ENCODE data around the gene USF3. TPM values are rescaled to one million over a fixed set of nuclear protein-coding genes. Genes with fewer than 3 reads are reported as not detected.

USF3 gene
- total RNA-seq, 1 donor from 2014 or later, result 15.6 TPM

DNA sequence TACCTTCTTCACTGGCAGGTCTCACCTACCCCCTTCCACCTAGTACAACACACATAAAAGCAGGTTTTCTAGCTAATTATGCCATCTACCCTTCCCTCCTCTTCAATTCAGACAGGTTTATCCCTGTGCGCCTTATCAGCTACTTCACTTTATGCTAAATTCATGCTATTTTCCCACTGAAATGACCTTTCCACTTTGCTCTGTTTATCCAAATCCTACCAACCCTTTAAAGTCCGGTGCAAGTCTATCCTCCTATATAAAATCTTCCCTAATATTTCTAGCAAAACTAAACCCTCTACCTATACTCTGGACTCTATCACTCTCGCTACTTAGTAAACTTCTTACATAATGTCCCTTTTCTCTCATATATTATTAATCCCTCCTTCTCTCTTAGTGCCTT is 6.0 kb downstream of the USF3 start:
- Mint-ChIP-seq H3K27me3 (ENCODE audit: low read depth) (no peaks in the 10 kb centered on the region), H3K36me3 (ENCODE audit: low read depth) (peaks cover 17% of the 10 kb centered on the region), H3K4me1 (ENCODE audit: low read depth) (peaks cover 16% of the 10 kb centered on the region), H3K27ac (no peak overlapping the region), H3K9me3 (no peaks in the 10 kb centered on the region), H3K4me3 (ENCODE audit: low read depth) (no peak overlapping the region)
- no peak for DNase-seq (ENCODE audit: low spot score)
- intact Hi-C loops (cut with micrococcal nuclease), result no loop called here

DNA sequence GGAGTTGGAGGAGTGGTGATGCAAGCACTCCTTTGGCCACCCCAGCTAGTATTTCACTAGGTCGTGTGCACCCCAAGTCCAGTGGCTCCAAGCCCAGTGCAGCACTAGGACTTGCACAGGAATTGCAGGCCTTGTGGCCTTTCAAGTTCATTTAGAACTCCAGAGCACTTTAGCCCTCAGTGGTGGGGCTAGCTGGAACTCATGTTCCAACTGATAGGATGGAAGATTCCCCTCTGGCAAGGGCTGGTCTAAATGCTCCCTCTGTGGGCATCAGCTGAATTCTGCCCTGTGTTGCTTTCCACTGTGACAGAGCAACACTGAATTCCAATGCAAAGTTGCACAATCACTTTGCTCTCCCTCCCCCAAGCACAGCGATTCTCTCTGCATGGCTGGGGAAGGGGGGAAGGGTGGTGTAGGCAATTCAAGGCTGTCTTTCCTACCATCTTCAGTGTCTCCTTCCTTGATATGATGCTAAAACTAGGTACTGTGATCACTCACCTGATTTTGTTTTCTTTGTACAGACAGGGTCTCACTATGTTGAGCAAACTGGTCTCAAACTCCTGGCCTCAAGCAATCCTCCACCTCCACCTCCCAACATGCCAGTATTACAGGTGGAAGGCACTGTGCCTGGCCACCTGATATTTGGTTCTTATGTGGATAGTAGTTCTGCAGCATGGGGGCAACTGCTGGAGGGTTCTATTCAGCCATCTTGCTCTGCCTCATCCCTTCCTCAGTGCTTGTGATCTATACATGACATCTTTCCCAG is 10.3 kb downstream of the USF3 start:
- peaks cover 29% of the 10 kb centered on the region for H3K36me3 Mint-ChIP-seq (ENCODE audit: low read depth)
- no peaks in the 10 kb centered on the region for H3K27me3 Mint-ChIP-seq (ENCODE audit: low read depth)
- no peak overlapping the region for H3K27ac Mint-ChIP-seq
- no peaks in the 10 kb centered on the region for H3K4me1 Mint-ChIP-seq (ENCODE audit: low read depth)
- intact Hi-C loops (cut with micrococcal nuclease), result no loop called here
- H3K4me3 Mint-ChIP-seq (ENCODE audit: low read depth), result no peak overlapping the region
- H3K9me3 Mint-ChIP-seq, result peaks cover 23% of the 10 kb centered on the region
- no peak for DNase-seq (ENCODE audit: low spot score)

DNA sequence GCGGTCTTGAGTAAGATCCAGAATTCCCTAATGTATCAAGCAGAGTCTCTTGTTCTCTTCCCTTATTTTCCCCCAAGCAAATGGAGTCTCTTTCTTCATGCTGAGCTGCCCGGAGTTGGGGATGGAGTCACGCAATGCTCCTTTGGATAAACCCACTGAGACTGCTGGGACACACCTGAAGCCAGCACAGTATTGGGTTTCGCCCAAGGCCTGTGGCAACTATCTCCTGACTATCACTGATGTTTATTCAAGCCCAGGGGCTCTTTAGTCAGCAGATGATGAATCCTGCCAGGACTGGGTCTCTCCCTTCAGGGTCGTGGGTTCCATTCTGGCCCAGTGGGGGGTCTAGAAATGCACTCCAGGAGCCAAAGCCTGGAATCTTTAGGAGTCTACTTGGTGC is 11.3 kb downstream of the USF3 start:
- DNase-seq (ENCODE audit: low spot score), result no peak
- peaks cover 29% of the 10 kb centered on the region for H3K36me3 Mint-ChIP-seq (ENCODE audit: low read depth)
- no peak overlapping the region for H3K27ac Mint-ChIP-seq
- H3K9me3 Mint-ChIP-seq, result peaks cover 23% of the 10 kb centered on the region
- H3K4me3 Mint-ChIP-seq (ENCODE audit: low read depth), result no peak overlapping the region
- intact Hi-C loops (cut with micrococcal nuclease), result no loop called here
- H3K27me3 Mint-ChIP-seq (ENCODE audit: low read depth), result no peaks in the 10 kb centered on the region
- no peaks in the 10 kb centered on the region for H3K4me1 Mint-ChIP-seq (ENCODE audit: low read depth)

DNA sequence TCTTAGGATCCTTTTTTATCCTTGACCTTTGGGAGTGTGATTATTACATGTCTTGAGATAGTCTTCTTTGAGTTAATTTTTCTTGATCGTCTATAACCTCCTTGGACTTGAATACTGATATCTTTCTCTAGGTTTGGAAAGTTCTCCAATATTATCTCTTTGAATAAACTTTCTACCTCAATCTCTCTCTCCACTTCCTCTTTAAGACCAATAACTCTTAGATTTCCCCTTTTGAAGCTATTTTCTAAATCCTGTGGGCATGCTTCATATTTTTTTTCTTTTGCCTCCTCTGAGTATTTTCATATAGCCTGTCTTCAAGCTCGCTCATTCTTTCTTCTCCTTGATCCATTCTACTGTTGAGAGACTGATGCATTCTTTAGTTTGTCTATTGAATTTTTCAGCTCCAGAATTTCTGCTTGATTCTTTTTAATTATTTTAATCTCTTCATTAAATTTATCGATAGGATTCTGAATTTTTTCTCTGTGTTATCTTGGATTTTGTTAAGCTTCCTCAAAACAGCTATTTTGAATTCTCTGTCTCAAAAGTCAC is 12.1 kb downstream of the USF3 start:
- Mint-ChIP-seq H3K36me3 (ENCODE audit: low read depth) (peaks cover 29% of the 10 kb centered on the region), H3K4me3 (ENCODE audit: low read depth) (no peak overlapping the region), H3K27me3 (ENCODE audit: low read depth) (no peaks in the 10 kb centered on the region), H3K27ac (no peak overlapping the region), H3K4me1 (ENCODE audit: low read depth) (no peaks in the 10 kb centered on the region), H3K9me3 (peaks cover 23% of the 10 kb centered on the region)
- no peak for DNase-seq (ENCODE audit: low spot score)
- intact Hi-C loops (cut with micrococcal nuclease), result no loop called here

DNA sequence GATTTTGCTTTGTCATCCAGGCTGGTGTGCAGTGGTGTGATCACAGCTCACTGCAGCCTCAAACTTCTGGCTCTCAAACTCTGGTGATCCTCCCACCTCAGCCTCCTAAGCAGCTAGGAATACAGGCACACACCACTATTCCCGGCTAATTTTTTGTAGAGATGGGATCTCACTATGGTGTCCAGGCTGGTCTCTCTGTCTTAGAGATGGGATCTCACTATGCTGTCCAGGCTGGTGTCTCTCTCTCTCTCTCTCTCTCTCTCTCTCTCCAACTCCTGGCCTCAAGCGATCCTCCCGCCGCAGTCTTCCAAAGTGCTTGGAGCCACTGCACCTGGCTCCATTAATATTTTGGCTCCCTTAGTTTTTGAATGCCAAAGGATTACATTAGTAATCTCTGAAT is 17.7 kb downstream of the USF3 start:
- H3K27me3 Mint-ChIP-seq (ENCODE audit: low read depth), result no peaks in the 10 kb centered on the region
- no peak overlapping the region for H3K4me3 Mint-ChIP-seq (ENCODE audit: low read depth)
- H3K36me3 Mint-ChIP-seq (ENCODE audit: low read depth), result peaks cover 23% of the 10 kb centered on the region
- H3K4me1 Mint-ChIP-seq (ENCODE audit: low read depth), result no peaks in the 10 kb centered on the region
- no peak overlapping the region for H3K27ac Mint-ChIP-seq
- intact Hi-C loops (cut with micrococcal nuclease), result no loop called here
- DNase-seq (ENCODE audit: low spot score), result no peak
- peaks cover 8% of the 10 kb centered on the region for H3K9me3 Mint-ChIP-seq

DNA sequence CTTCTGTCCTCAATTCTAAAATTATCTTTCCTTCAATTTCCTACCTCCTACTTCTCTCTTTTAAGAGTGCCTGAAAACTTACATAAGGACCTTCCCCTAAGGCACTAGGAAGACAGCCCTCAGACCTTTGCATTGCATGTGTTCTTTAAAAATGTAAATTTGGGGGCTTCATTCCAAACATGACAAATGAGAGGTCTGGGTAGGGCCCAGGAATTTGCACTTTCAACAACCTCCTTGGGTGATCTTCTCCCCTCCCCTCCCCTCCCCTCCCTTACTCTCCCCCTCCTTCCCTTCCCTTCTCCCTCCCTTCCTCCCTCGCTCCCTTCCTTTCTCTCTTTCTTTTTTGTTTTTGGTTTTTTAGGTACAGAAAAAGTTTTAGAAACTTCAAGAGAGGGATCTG is 18.7 kb downstream of the USF3 start:
- no peaks in the 10 kb centered on the region for H3K27me3 Mint-ChIP-seq (ENCODE audit: low read depth)
- peaks cover 24% of the 10 kb centered on the region for H3K36me3 Mint-ChIP-seq (ENCODE audit: low read depth)

DNA sequence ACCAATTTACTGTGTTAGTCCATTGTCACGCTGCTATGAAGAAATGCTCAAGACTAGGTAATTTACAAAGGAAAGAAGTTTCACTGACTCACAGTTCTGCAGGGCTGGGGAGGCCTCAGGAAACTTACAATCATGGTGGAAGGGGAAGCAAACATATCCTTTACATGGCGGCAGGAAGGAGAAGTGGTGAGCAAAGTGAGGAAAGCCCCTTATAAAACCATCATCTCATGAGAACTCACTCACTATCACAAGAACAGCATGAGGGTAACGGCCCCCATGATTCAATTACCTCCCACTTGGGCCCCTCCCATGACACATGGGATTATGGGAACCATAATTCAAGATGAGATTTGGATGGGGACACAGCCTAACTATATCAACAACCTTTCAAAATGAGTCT is 20.2 kb downstream of the USF3 start:
- no peaks in the 10 kb centered on the region for H3K9me3 Mint-ChIP-seq
- H3K27me3 Mint-ChIP-seq (ENCODE audit: low read depth), result no peaks in the 10 kb centered on the region
- H3K27ac Mint-ChIP-seq, result no peak overlapping the region
- H3K4me3 Mint-ChIP-seq (ENCODE audit: low read depth), result no peak overlapping the region
- no peak for DNase-seq (ENCODE audit: low spot score)
- no peaks in the 10 kb centered on the region for H3K4me1 Mint-ChIP-seq (ENCODE audit: low read depth)
- peaks cover 21% of the 10 kb centered on the region for H3K36me3 Mint-ChIP-seq (ENCODE audit: low read depth)
- intact Hi-C loops (cut with micrococcal nuclease), result no loop called here

More for the DNA sequence above, 18.7 kb downstream of the USF3 start:
- no peaks in the 10 kb centered on the region for H3K4me1 Mint-ChIP-seq (ENCODE audit: low read depth)
- peaks cover 3% of the 10 kb centered on the region for H3K9me3 Mint-ChIP-seq
- no peak for DNase-seq (ENCODE audit: low spot score)
- no peak overlapping the region for H3K4me3 Mint-ChIP-seq (ENCODE audit: low read depth)
- intact Hi-C loops (cut with micrococcal nuclease), result no loop called here
- H3K27ac Mint-ChIP-seq, result no peak overlapping the region

DNA sequence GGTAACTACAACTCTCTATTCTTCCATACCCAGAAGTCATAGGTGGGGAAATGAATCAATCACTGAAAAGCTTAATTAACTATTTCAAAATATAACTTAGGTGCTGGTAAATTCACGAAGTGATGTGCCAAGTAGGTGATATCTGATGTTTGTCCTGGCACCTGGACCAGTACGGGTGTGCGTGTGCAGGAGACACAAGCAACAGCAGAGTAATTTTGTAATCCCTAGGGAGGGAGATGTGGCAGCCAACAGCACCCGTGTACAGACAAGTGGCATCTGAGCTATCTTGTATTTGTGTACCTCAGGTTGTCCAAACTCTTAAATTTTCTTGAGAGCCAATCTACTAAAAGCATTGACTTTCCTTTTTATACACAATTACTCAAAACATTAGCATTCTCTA is 22.8 kb downstream of the USF3 start:
- no peaks in the 10 kb centered on the region for H3K27me3 Mint-ChIP-seq (ENCODE audit: low read depth)
- intact Hi-C loops (cut with micrococcal nuclease), result no loop called here
- no peak overlapping the region for H3K27ac Mint-ChIP-seq
- H3K4me3 Mint-ChIP-seq (ENCODE audit: low read depth), result no peak overlapping the region
- H3K36me3 Mint-ChIP-seq (ENCODE audit: low read depth), result peaks cover 23% of the 10 kb centered on the region
- no peaks in the 10 kb centered on the region for H3K4me1 Mint-ChIP-seq (ENCODE audit: low read depth)
- no peak for DNase-seq (ENCODE audit: low spot score)
- H3K9me3 Mint-ChIP-seq, result no peaks in the 10 kb centered on the region

DNA sequence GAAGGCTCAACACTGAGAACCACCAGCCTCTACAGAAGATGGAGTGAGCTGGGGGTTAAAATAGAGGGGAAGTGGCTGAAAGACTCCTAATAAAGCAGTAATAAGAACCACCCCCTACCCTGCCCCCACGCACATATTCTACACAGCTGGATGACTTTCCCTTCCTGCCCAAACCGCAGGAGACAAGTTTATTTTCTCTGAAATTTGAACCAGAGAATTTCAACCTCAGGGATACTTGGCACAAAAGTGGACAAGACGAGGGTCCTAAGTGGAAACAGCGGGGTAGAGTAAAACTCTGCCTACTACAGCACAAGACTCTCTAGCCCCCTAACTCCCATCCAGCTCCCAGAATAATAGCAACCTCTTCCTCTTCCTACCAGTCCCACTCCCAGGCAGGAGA is 28.4 kb downstream of the USF3 start:
- DNase-seq (ENCODE audit: low spot score), result no peak
- H3K27ac Mint-ChIP-seq, result no peak overlapping the region
- H3K9me3 Mint-ChIP-seq, result no peaks in the 10 kb centered on the region
- intact Hi-C loops (cut with micrococcal nuclease), result no loop called here
- peaks cover 13% of the 10 kb centered on the region for H3K36me3 Mint-ChIP-seq (ENCODE audit: low read depth)
- H3K4me3 Mint-ChIP-seq (ENCODE audit: low read depth), result no peak overlapping the region
- H3K27me3 Mint-ChIP-seq (ENCODE audit: low read depth), result no peaks in the 10 kb centered on the region
- peaks cover 10% of the 10 kb centered on the region for H3K4me1 Mint-ChIP-seq (ENCODE audit: low read depth)

DNA sequence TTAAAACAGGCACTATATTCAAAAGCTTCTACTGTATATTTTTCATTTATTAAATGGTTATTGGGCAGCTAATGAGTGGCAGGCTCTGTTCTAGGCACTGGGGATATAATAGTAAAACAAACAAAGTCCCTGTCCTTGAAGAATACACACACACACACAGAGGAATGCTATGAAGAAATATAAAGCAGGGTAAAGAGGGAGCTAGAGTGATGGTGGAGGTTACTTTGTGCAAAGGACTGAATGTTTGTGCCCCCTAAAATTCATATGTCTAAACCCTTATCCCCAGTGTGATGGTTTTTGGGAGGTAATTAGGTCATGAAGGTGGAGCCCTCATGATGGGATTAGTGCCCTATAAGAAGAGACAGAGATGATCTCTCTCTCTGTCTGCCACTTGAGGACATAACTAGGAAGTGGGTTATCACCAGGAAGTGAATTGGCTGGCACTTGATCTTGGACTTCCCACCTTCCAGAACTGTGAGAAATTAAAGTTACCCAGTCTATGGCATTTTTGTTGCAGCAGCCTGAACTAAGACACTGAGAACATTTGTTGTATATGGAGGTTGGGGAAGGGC is 31.8 kb downstream of the USF3 start:
- H3K27me3 Mint-ChIP-seq (ENCODE audit: low read depth), result no peaks in the 10 kb centered on the region
- H3K9me3 Mint-ChIP-seq, result no peaks in the 10 kb centered on the region
- H3K4me3 Mint-ChIP-seq (ENCODE audit: low read depth), result no peak overlapping the region
- intact Hi-C loops (cut with micrococcal nuclease), result no loop called here
- H3K27ac Mint-ChIP-seq, result no peak overlapping the region
- peaks cover 10% of the 10 kb centered on the region for H3K4me1 Mint-ChIP-seq (ENCODE audit: low read depth)
- H3K36me3 Mint-ChIP-seq (ENCODE audit: low read depth), result peaks cover 27% of the 10 kb centered on the region
- no peak for DNase-seq (ENCODE audit: low spot score)

DNA sequence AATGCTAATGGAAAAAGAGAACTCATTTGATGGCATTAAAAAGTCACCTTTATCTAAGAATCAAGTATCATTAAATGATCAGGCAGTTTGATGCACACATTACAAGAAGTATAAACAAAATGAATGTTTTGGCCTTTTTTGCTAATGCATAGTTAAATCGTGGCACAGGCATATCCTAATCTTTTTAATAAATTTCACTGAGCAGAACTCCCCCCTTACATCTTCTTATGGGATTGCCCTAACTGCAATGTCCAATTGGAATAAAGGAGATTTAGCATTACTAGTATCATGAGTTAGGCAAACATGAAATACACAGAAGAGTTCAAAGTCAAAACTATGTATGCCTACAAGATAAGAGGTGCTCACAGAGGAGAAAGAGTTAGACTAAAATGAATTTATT is 32.7 kb downstream of the USF3 start:
- no peaks in the 10 kb centered on the region for H3K9me3 Mint-ChIP-seq
- DNase-seq (ENCODE audit: low spot score), result no peak
- H3K27me3 Mint-ChIP-seq (ENCODE audit: low read depth), result no peaks in the 10 kb centered on the region
- H3K4me3 Mint-ChIP-seq (ENCODE audit: low read depth), result no peak overlapping the region
- intact Hi-C loops (cut with micrococcal nuclease), result no loop called here
- peaks cover 31% of the 10 kb centered on the region for H3K36me3 Mint-ChIP-seq (ENCODE audit: low read depth)
- no peak overlapping the region for H3K27ac Mint-ChIP-seq
- H3K4me1 Mint-ChIP-seq (ENCODE audit: low read depth), result peaks cover 10% of the 10 kb centered on the region

DNA sequence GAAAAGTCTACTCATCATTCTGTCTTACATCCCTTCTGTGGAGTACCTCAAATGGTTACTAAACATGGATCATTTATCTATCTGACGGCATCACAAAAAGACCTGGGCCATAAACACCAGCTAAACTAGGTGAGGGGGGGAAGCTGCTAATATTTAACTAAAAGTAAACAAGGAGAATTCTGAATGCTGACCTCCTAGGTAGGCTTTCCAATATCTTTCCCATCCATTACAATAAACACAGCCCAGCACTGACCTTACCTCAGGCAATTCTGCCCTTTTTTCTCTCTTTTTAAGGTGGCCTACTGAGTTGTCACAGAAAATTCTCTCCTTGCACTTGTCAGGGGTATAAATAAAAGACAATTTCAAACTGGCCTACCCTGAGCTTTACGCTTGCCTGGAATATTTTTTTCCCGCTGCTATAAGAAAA is 33.1 kb downstream of the USF3 start:
- Mint-ChIP-seq H3K4me1 (ENCODE audit: low read depth) (peaks cover 10% of the 10 kb centered on the region), H3K36me3 (ENCODE audit: low read depth) (peaks cover 27% of the 10 kb centered on the region), H3K27ac (no peak overlapping the region), H3K4me3 (ENCODE audit: low read depth) (no peak overlapping the region), H3K9me3 (no peaks in the 10 kb centered on the region), H3K27me3 (ENCODE audit: low read depth) (no peaks in the 10 kb centered on the region)
- DNase-seq (ENCODE audit: low spot score), result no peak
- intact Hi-C loops (cut with micrococcal nuclease), result no loop called here

DNA sequence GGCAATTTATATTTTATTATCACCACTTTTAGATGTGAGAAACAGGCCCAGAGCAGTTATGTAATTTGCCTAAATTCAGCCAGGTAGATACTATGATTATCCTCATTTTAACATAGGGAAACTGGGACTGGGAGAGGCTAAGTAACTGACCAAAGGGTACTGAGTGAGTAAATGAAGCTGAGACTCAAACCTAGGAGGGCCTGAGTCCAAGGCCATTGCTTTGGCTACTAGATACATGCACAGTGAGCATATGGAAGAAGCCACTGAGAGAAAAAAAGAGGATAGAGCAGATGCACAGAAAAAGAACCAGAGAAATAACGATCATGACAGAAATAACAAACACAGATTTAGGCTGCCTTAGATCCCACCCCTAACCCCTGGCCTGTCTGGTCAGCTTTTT is 33.6 kb downstream of the USF3 start:
- H3K36me3 Mint-ChIP-seq (ENCODE audit: low read depth), result peaks cover 29% of the 10 kb centered on the region
- H3K9me3 Mint-ChIP-seq, result no peaks in the 10 kb centered on the region
- intact Hi-C loops (cut with micrococcal nuclease), result no loop called here
- no peaks in the 10 kb centered on the region for H3K27me3 Mint-ChIP-seq (ENCODE audit: low read depth)
- DNase-seq (ENCODE audit: low spot score), result no peak
- peaks cover 9% of the 10 kb centered on the region for H3K4me1 Mint-ChIP-seq (ENCODE audit: low read depth)
- H3K27ac Mint-ChIP-seq, result no peak overlapping the region
- no peak overlapping the region for H3K4me3 Mint-ChIP-seq (ENCODE audit: low read depth)
